ENCODE results near the gene IGHMBP2. TPM values are rescaled to one million over a fixed set of nuclear protein-coding genes. Genes with fewer than 3 reads are reported as not detected.

Gene IGHMBP2
- total RNA-seq, 2 experiments from 2014 or later: 29.4 to 31.1 TPM

- no peak for DNase-seq
- no peaks in the 10 kb centered on the region for H3K9me3 Mint-ChIP-seq
- CTCF ChIA-PET: no interaction called here
These were observed 29.4 kb downstream of the IGHMBP2 start for GRCh38 chr11:68932933-68933577.

GRCh38 chr11:68933605-68934320, 30.1 kb downstream of the IGHMBP2 start:
- H3K27me3 Mint-ChIP-seq (ENCODE audit: low read depth): no peaks in the 10 kb centered on the region
- no peaks in the 10 kb centered on the region for H3K9me3 Mint-ChIP-seq
- CTCF ChIA-PET: no interaction called here

More at GRCh38 chr11:68932933-68933577, 29.4 kb downstream of the IGHMBP2 start:
- H3K4me3 Mint-ChIP-seq: no peak overlapping the region
- H3K27ac Mint-ChIP-seq: no peak overlapping the region
- H3K27me3 Mint-ChIP-seq (ENCODE audit: low read depth): no peaks in the 10 kb centered on the region
- H3K4me1 Mint-ChIP-seq (ENCODE audit: low read depth): no peaks in the 10 kb centered on the region
- H3K36me3 Mint-ChIP-seq (ENCODE audit: low read depth): peaks cover 28% of the 10 kb centered on the region
- intact Hi-C loops (cut with micrococcal nuclease): no loop called here

GRCh38 chr11:68934321-68934645, 30.6 kb downstream of the IGHMBP2 start:
- no peaks in the 10 kb centered on the region for H3K27me3 Mint-ChIP-seq (ENCODE audit: low read depth)
- H3K36me3 Mint-ChIP-seq (ENCODE audit: low read depth): peaks cover 29% of the 10 kb centered on the region
- H3K27ac Mint-ChIP-seq: no peak overlapping the region
- CTCF ChIA-PET: no interaction called here
- no peaks in the 10 kb centered on the region for H3K9me3 Mint-ChIP-seq
- intact Hi-C loops (cut with micrococcal nuclease): no loop called here
- no peaks in the 10 kb centered on the region for H3K4me1 Mint-ChIP-seq (ENCODE audit: low read depth)
- H3K4me3 Mint-ChIP-seq: no peak overlapping the region
- DNase-seq: no peak

More at GRCh38 chr11:68933605-68934320, 30.1 kb downstream of the IGHMBP2 start:
- Mint-ChIP-seq H3K27ac (no peak overlapping the region), H3K36me3 (ENCODE audit: low read depth) (peaks cover 26% of the 10 kb centered on the region), H3K4me3 (no peak overlapping the region), H3K4me1 (ENCODE audit: low read depth) (no peaks in the 10 kb centered on the region)
- DNase-seq: no peak
- intact Hi-C loops (cut with micrococcal nuclease): no loop called here

- Mint-ChIP-seq H3K36me3 (ENCODE audit: low read depth) (peaks cover 27% of the 10 kb centered on the region), H3K4me3 (no peak overlapping the region), H3K27ac (no peak overlapping the region), H3K27me3 (ENCODE audit: low read depth) (no peaks in the 10 kb centered on the region), H3K9me3 (no peaks in the 10 kb centered on the region), H3K4me1 (ENCODE audit: low read depth) (no peaks in the 10 kb centered on the region)
- CTCF ChIA-PET: no interaction called here
- DNase-seq: no peak
- intact Hi-C loops (cut with micrococcal nuclease): no loop called here
These were observed 31.0 kb downstream of the IGHMBP2 start for GRCh38 chr11:68934666-68935065.

GRCh38 chr11:68935066-68935465, 31.4 kb downstream of the IGHMBP2 start:
- H3K9me3 Mint-ChIP-seq: no peaks in the 10 kb centered on the region
- no peak for DNase-seq
- no peak overlapping the region for H3K27ac Mint-ChIP-seq
- peaks cover 25% of the 10 kb centered on the region for H3K36me3 Mint-ChIP-seq (ENCODE audit: low read depth)
- intact Hi-C loops (cut with micrococcal nuclease): no loop called here
- no peaks in the 10 kb centered on the region for H3K27me3 Mint-ChIP-seq (ENCODE audit: low read depth)
- H3K4me3 Mint-ChIP-seq: no peak overlapping the region
- H3K4me1 Mint-ChIP-seq (ENCODE audit: low read depth): no peaks in the 10 kb centered on the region
- CTCF ChIA-PET: no interaction called here

- Mint-ChIP-seq H3K9me3 (no peaks in the 10 kb centered on the region), H3K4me1 (ENCODE audit: low read depth) (no peaks in the 10 kb centered on the region), H3K4me3 (no peak overlapping the region), H3K36me3 (ENCODE audit: low read depth) (peaks cover 20% of the 10 kb centered on the region), H3K27ac (no peak overlapping the region), H3K27me3 (ENCODE audit: low read depth) (no peaks in the 10 kb centered on the region)
- intact Hi-C loops (cut with micrococcal nuclease): no loop called here
- CTCF ChIA-PET: no interaction called here
- DNase-seq: no peak
These were observed 32.0 kb downstream of the IGHMBP2 start for GRCh38 chr11:68935516-68936357.

- CTCF ChIA-PET: no interaction called here
- no peak for DNase-seq
- H3K4me3 Mint-ChIP-seq: no peak overlapping the region
- intact Hi-C loops (cut with micrococcal nuclease): no loop called here
- no peaks in the 10 kb centered on the region for H3K9me3 Mint-ChIP-seq
- no peak overlapping the region for H3K27ac Mint-ChIP-seq
- peaks cover 20% of the 10 kb centered on the region for H3K36me3 Mint-ChIP-seq (ENCODE audit: low read depth)
- no peaks in the 10 kb centered on the region for H3K4me1 Mint-ChIP-seq (ENCODE audit: low read depth)
- no peaks in the 10 kb centered on the region for H3K27me3 Mint-ChIP-seq (ENCODE audit: low read depth)
These were observed 32.6 kb downstream of the IGHMBP2 start for GRCh38 chr11:68936358-68936636.

- Mint-ChIP-seq H3K27ac (no peak overlapping the region), H3K36me3 (ENCODE audit: low read depth) (peaks cover 16% of the 10 kb centered on the region), H3K4me3 (no peak overlapping the region), H3K4me1 (ENCODE audit: low read depth) (no peaks in the 10 kb centered on the region), H3K27me3 (ENCODE audit: low read depth) (no peaks in the 10 kb centered on the region), H3K9me3 (no peaks in the 10 kb centered on the region)
- CTCF ChIA-PET: no interaction called here
- no peak for DNase-seq
- intact Hi-C loops (cut with micrococcal nuclease): no loop called here
These were observed 33.3 kb downstream of the IGHMBP2 start for GRCh38 chr11:68936676-68937620.

GRCh38 chr11:68938088-68938487, 34.4 kb downstream of the IGHMBP2 start:
- Mint-ChIP-seq H3K9me3 (no peaks in the 10 kb centered on the region), H3K27ac (no peak overlapping the region), H3K4me3 (no peak overlapping the region), H3K27me3 (ENCODE audit: low read depth) (no peaks in the 10 kb centered on the region), H3K36me3 (ENCODE audit: low read depth) (peaks cover 14% of the 10 kb centered on the region), H3K4me1 (ENCODE audit: low read depth) (no peaks in the 10 kb centered on the region)
- CTCF ChIA-PET: no interaction called here
- intact Hi-C loops (cut with micrococcal nuclease): no loop called here
- DNase-seq: no peak

GRCh38 chr11:68938816-68939582, 35.3 kb downstream of the IGHMBP2 start:
- DNase-seq: no peak
- H3K27me3 Mint-ChIP-seq (ENCODE audit: low read depth): no peaks in the 10 kb centered on the region
- H3K4me3 Mint-ChIP-seq: no peak overlapping the region
- CTCF ChIA-PET: no interaction called here
- peaks cover 14% of the 10 kb centered on the region for H3K36me3 Mint-ChIP-seq (ENCODE audit: low read depth)
- intact Hi-C loops (cut with micrococcal nuclease): no loop called here
- no peak overlapping the region for H3K27ac Mint-ChIP-seq
- no peaks in the 10 kb centered on the region for H3K9me3 Mint-ChIP-seq
- no peaks in the 10 kb centered on the region for H3K4me1 Mint-ChIP-seq (ENCODE audit: low read depth)

GRCh38 chr11:68939583-68940555, 36.2 kb downstream of the IGHMBP2 start:
- H3K27ac Mint-ChIP-seq: no peak overlapping the region
- H3K4me1 Mint-ChIP-seq (ENCODE audit: low read depth): no peaks in the 10 kb centered on the region
- intact Hi-C loops (cut with micrococcal nuclease): no loop called here
- H3K9me3 Mint-ChIP-seq: no peaks in the 10 kb centered on the region
- CTCF ChIA-PET: no interaction called here
- H3K27me3 Mint-ChIP-seq (ENCODE audit: low read depth): no peaks in the 10 kb centered on the region
- no peak overlapping the region for H3K4me3 Mint-ChIP-seq
- DNase-seq: no peak
- H3K36me3 Mint-ChIP-seq (ENCODE audit: low read depth): peaks cover 14% of the 10 kb centered on the region
